Parathyroid adenoma (tissue), 2 donors: Measurements from ENCODE around the gene TTC24.
"Not testable (repeated sequence)": the region's sequence is repeated elsewhere in the genome, so short reads cannot be mapped to it uniquely, and the experiment has no call there.

Experiments
- H2AFZ ChIP-seq: fragments of 300-600 bp; sonication (generic); one replicate; pipeline ENCODE4 v1.7.0; 2017; ENCODE audit warnings: antibody characterized with exemption, mild to moderate bottlenecking
- H3K27ac ChIP-seq: fragments of 300-600 bp; sonication (generic); one replicate; pipeline ENCODE4 v1.7.0; 2017
- H3K27me3 ChIP-seq: fragments of 300-600 bp; sonication (generic); one replicate; pipeline ENCODE4 v1.7.0; 2017; ENCODE audit warnings: low read length; ENCODE audit not compliant: control insufficient read depth, insufficient read depth
- H3K36me3 ChIP-seq: fragments of 300-600 bp; sonication (generic); one replicate; pipeline ENCODE4 v1.7.0; 2017; ENCODE audit warnings: low read length; ENCODE audit not compliant: control insufficient read depth, insufficient read depth
- H3K4me1 ChIP-seq: fragments of 300-600 bp; sonication (generic); one replicate; pipeline ENCODE4 v1.7.0; 2017; ENCODE audit warnings: control low read depth
- H3K4me2 ChIP-seq: fragments of 300-600 bp; sonication (generic); one replicate; pipeline ENCODE4 v1.7.0; 2017; ENCODE audit warnings: low read length
- H3K4me3 ChIP-seq: fragments of 300-600 bp; sonication (generic); one replicate; pipeline ENCODE4 v1.7.0; 2017; ENCODE audit warnings: low read depth, low read length
- H3K79me2 ChIP-seq: fragments of 300-600 bp; sonication (generic); one replicate; pipeline ENCODE4 v1.7.0; 2017; ENCODE audit warnings: control low read depth
- H3K9ac ChIP-seq: fragments of 300-600 bp; sonication (generic); one replicate; pipeline ENCODE4 v1.7.0; 2017; ENCODE audit warnings: mild to moderate bottlenecking
- H3K9me3 ChIP-seq: fragments of 300-600 bp; sonication (generic); one replicate; pipeline ENCODE4 v1.7.0; 2017; ENCODE audit warnings: low read length; ENCODE audit not compliant: control insufficient read depth
- TF ChIP-seq, protein P1 (sequence below): fragments of 300-600 bp; sonication (generic); IDR thresholded peaks from one replicate; pipeline ENCODE4 v1.7.0; 2017; ENCODE audit warnings: antibody characterized with exemption, mild to moderate bottlenecking
- donor health status: primary hyperparathyroidism.

Gene TTC24

DNA sequence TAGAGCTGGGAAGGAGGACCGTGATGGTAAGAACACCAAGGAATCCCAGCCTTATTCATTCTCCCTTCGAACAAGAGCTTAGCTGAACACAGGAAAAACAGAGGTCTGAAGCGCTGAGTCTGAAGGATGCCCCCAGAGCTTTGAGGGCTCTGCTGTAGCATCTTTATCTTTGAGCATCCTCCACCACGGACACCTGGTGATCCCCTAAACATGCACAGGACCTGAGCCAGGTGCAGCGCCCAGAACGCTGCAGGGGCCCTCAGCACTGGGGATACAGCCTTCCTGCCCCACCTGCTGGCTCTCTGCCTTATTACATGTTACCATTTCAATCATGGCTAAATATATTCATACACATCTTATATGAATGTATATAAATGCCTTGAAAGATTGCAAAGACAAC is 29.5 kb downstream of the TTC24 start:
- no peak overlapping the region for H3K9ac ChIP-seq
- H3K4me3 ChIP-seq = no peak overlapping the region
- no peak overlapping the region for H3K27ac ChIP-seq
- H3K4me2 ChIP-seq = no peak overlapping the region
- no peaks in the 10 kb centered on the region for H3K79me2 ChIP-seq
- TF ChIP-seq, protein P1, sequence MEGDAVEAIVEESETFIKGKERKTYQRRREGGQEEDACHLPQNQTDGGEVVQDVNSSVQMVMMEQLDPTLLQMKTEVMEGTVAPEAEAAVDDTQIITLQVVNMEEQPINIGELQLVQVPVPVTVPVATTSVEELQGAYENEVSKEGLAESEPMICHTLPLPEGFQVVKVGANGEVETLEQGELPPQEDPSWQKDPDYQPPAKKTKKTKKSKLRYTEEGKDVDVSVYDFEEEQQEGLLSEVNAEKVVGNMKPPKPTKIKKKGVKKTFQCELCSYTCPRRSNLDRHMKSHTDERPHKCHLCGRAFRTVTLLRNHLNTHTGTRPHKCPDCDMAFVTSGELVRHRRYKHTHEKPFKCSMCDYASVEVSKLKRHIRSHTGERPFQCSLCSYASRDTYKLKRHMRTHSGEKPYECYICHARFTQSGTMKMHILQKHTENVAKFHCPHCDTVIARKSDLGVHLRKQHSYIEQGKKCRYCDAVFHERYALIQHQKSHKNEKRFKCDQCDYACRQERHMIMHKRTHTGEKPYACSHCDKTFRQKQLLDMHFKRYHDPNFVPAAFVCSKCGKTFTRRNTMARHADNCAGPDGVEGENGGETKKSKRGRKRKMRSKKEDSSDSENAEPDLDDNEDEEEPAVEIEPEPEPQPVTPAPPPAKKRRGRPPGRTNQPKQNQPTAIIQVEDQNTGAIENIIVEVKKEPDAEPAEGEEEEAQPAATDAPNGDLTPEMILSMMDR = peak; percentile 35
- no peaks in the 10 kb centered on the region for H3K9me3 ChIP-seq
- H2AFZ ChIP-seq = no peak overlapping the region
- no peaks in the 10 kb centered on the region for H3K27me3 ChIP-seq
- H3K36me3 ChIP-seq = no peaks in the 10 kb centered on the region
- H3K4me1 ChIP-seq = peaks cover 3% of the 10 kb centered on the region

DNA sequence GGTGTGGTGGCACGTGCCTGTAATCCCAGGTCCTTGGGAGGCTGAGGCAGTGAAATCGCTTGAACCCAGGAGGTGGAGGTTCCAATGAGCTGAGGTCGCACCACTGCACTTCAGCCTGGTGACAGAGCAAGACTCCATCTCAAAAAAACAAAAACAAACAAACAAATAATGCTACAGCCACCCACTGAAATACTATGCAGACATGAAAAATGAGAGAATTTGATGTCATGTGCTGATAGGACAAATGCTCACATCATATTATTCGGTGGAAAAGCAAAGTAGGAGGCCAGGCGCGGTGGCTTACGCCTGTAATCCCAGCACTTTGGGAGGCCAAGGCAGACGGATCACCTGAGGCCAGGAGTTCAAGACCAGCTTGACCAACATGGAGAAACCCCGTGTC is 30.5 kb downstream of the TTC24 start:
- not testable (repeated sequence) for H3K4me1 ChIP-seq, H3K27ac ChIP-seq, H3K9me3 ChIP-seq, H2AFZ ChIP-seq, H3K9ac ChIP-seq, H3K36me3 ChIP-seq, H3K27me3 ChIP-seq, H3K4me3 ChIP-seq, H3K79me2 ChIP-seq, H3K4me2 ChIP-seq

DNA sequence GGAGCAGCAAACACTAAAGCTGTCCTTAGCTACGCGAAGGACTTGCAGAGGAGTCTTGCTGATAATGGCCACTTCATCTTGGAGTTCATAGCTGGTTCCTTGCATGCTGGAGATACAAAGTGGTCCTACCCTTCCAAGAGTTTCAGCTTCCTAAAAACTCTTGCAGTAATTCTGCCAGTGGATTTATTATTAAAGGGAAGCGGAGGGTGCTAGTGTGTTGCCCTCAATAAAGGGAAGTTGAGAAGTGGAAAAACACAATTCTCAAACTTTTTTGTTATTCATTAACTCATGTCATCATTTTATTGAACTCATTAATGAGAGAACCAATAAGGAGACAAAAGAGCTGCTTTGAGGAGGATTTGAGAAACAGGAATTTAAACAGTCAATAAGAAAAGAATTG is 33.1 kb downstream of the TTC24 start:
- H3K27ac ChIP-seq = no peak overlapping the region
- no peak overlapping the region for H3K4me3 ChIP-seq
- H3K4me1 ChIP-seq = peaks cover 12% of the 10 kb centered on the region
- H3K27me3 ChIP-seq = no peaks in the 10 kb centered on the region
- H3K79me2 ChIP-seq = no peaks in the 10 kb centered on the region
- no peak overlapping the region for H3K9ac ChIP-seq
- TF ChIP-seq, protein P1 = no peak
- no peaks in the 10 kb centered on the region for H3K9me3 ChIP-seq
- H3K4me2 ChIP-seq = no peak overlapping the region
- H3K36me3 ChIP-seq = no peaks in the 10 kb centered on the region
- no peak overlapping the region for H2AFZ ChIP-seq

DNA sequence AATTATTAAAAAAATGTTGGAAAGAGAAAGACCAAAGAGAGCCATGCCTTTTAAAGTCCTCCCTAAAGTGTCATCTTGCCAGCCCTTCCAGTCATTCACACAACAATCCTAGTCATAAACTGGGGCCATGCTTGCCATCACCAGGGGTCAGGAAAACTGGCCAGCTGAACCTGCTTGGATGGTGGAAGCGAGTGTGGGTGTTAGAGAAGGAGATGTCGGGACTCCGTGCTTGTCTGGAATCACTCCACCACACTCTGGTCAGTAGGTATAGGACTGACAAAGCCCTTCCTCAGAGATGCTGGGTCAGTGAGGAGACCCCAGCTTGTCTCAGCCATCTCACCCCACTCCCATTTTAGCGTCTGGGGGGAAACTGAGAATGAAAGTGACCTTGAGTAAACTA is 36.4 kb downstream of the TTC24 start:
- no peaks in the 10 kb centered on the region for H3K36me3 ChIP-seq
- H3K4me3 ChIP-seq = peak overlapping the region; percentile 43
- H3K27me3 ChIP-seq = no peaks in the 10 kb centered on the region
- peaks cover 13% of the 10 kb centered on the region for H3K4me1 ChIP-seq
- peak overlapping the region; percentile 97 for H3K27ac ChIP-seq
- no peak overlapping the region for H3K9ac ChIP-seq
- no peaks in the 10 kb centered on the region for H3K9me3 ChIP-seq
- H2AFZ ChIP-seq = peak overlapping the region; percentile 75
- no peaks in the 10 kb centered on the region for H3K79me2 ChIP-seq
- H3K4me2 ChIP-seq = peak overlapping the region; percentile 58
- TF ChIP-seq, protein P1 = no peak

DNA sequence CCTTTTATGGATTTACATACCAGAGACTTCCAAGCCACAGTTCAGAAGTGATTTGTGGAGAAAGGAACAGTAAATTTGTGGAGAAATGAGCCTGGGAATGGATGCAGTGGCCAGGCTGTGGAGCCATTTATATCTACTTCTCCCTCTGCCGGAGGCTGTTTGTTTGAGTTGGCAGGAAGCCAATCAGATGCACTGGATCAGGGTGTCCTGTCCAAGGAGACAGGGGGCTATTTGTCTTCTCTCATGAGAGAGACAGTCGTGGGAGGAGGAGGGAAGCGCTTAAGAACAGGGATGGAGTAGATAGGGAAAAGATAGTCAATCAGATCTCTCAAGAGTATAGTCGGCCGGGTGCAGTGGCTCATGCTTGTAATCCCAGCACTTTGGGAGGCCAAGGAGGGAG is 36.9 kb downstream of the TTC24 start:
- Histone ChIP-seq H3K4me3 (peak overlapping the region; percentile 43), H3K79me2 (no peaks in the 10 kb centered on the region), H3K9me3 (no peaks in the 10 kb centered on the region), H3K27me3 (no peaks in the 10 kb centered on the region), H2AFZ (peak overlapping the region; percentile 75), H3K4me1 (peaks cover 13% of the 10 kb centered on the region), H3K36me3 (no peaks in the 10 kb centered on the region), H3K27ac (peak overlapping the region; percentile 97), H3K9ac (no peak overlapping the region), H3K4me2 (peak overlapping the region; percentile 58)
- TF ChIP-seq, protein P1 = no peak
